SK-N-MC (cell line): Measurements from ENCODE around the gene LYRM4.
A peak's percentile ranks its signal among the peaks of the same experiment; 100 is the strongest.

Experiments
- DNase-seq: peaks from one replicate; pipeline ENCODE4 v3.0.0-alpha.2; 2011; ENCODE audit warnings: low read depth, low spot score
- H3K27ac ChIP-seq: fragments of 200-600 bp; sonication (generic); 2 replicates; pipeline ENCODE4 v1.5.1; 2016; ENCODE audit warnings: mixed run types
- H3K36me3 ChIP-seq: fragments of 200-600 bp; sonication (generic); 2 replicates; pipeline ENCODE4 v1.6.1; 2017; ENCODE audit warnings: antibody characterized with exemption, low read length, mixed read lengths; ENCODE audit not compliant: insufficient read depth
- H3K4me3 ChIP-seq: fragments of 200-600 bp; sonication (generic); 2 replicates; pipeline ENCODE4 v1.5.1; 2016
- H3K9ac ChIP-seq: fragments of 200-600 bp; sonication (generic); 2 replicates; pipeline ENCODE4 v1.8.0; 2017; ENCODE audit warnings: mixed run types, mixed read lengths; ENCODE audit not compliant: insufficient read length
- H3K9me3 ChIP-seq: fragments of 200-600 bp; sonication (generic); 2 replicates; pipeline ENCODE4 v1.6.1; 2017; ENCODE audit warnings: low read depth, mild to moderate bottlenecking, antibody characterized with exemption, low read length, moderate library complexity, mixed read lengths
- EZH2 ChIP-seq: fragments of 200-600 bp; sonication (generic); IDR thresholded peaks from one replicate; pipeline ENCODE4 v1.6.1; 2017; ENCODE audit warnings: antibody characterized with exemption
- FOXP2 ChIP-seq: optimal IDR thresholded peaks from 2 replicates; pipeline ENCODE3; 2011; ENCODE audit warnings: mild to moderate bottlenecking, moderate library complexity; ENCODE audit not compliant: insufficient read depth; ENCODE audit errors: extremely low read length, control extremely low read depth
- POLR2AphosphoS5 ChIP-seq: IDR thresholded peaks from 2 replicates; pipeline ENCODE4 v1.6.1; 2012; ENCODE audit warnings: mild to moderate bottlenecking, low read depth, low read length, borderline replicate concordance

Gene LYRM4

DNA sequence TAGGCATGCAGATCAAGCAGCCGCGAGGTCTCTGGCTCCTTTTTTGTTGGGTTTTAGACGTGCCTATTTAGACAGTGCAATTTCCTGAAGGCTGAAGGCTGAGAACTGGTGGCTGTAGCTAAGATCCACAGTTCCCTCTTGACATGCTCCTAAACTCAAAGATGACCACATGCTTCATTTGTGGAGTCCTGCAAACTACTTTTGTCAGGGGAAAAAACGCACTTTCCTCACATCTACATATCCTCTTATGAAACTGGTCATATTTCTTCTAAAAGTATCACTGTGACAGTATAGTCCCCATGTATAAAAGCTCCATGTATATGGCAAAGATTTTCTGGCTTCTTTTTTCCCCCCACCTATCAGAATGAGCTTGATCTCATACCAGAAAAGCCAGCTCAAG, 30.7 kb downstream of the LYRM4 start:
- no peak for TF ChIP-seq POLR2AphosphoS5
- no peak for TF ChIP-seq EZH2
- no peak for TF ChIP-seq FOXP2

DNA sequence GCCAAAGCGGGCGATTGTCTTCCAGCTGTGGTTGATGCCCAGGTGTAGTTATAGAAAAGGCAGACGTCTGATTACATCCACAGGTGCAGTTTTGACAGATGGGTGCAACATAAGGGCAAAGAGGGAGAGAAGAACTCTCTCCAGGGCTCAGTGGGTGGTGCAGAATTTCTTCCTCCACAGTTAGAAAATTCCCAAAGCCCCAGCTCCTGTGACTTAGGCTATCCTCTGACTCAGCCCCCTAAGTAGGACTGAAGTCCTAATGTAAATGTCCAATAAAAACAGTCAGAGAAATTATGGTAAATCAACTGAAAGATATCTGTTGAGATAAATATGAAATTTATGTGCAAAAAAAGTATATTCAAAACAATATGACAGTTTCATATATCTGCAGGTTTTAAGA, 31.4 kb downstream of the LYRM4 start:
- no peak for DNase-seq
- Histone ChIP-seq H3K27ac (no peak overlapping the region), H3K36me3 (no peaks in the 10 kb centered on the region; the same call in 1 of the 2 replicates), H3K9me3 (no peaks in the 10 kb centered on the region), H3K9ac (no peak overlapping the region), H3K4me3 (no peak overlapping the region)
- TF ChIP-seq FOXP2 (no peak), POLR2AphosphoS5 (no peak), EZH2 (no peak)

More for the DNA sequence above, 30.7 kb downstream of the LYRM4 start:
- H3K9me3 ChIP-seq = no peaks in the 10 kb centered on the region
- H3K27ac ChIP-seq = no peak overlapping the region
- DNase-seq = no peak
- H3K4me3 ChIP-seq = no peak overlapping the region
- H3K36me3 ChIP-seq = peaks cover 3% of the 10 kb centered on the region
- no peak overlapping the region for H3K9ac ChIP-seq

DNA sequence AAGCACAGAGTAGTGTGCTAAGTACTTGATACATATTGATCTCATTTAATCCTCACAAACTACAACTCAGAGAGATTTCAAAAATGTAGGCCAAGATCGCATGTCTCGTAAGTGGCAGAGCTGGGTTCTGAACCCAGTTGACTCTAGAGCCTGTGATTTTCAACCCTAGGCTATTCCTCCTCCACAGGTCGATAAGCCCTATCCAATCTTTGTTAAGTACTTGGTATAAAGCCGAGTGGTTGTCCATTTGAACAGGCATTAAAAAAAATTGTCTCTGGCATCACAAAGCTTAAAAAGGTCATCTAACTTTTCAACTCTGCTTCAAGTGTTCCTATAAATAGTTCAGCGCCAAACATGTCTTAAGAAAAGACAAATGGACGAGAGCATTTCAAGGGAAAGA, 37.4 kb downstream of the LYRM4 start:
- DNase-seq = no peak
- H3K9me3 ChIP-seq = no peaks in the 10 kb centered on the region
- TF ChIP-seq EZH2 = no peak
- no peak for TF ChIP-seq FOXP2
- TF ChIP-seq POLR2AphosphoS5 = no peak
- H3K4me3 ChIP-seq = no peak overlapping the region
- H3K9ac ChIP-seq = no peak overlapping the region
- H3K27ac ChIP-seq = no peak overlapping the region
- peaks cover 5% of the 10 kb centered on the region for H3K36me3 ChIP-seq

DNA sequence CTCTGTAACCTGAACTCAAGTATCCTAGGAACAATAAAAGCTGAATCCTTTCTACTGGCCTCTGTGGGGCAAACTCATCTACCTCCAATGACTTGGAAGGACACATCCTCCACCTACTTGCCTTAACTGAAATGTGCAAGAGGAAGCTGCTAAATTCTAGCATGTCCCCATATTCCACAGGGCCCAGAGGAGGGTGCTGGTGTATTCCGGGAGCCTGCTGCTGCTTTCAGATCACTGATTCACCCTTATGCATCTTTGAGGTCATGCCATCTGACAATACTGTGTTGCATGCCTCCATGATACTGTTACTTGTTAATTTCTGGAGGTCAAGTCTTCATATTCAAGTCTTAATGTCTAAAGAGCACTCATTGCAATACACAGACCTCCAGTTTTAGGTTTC, 40.3 kb downstream of the LYRM4 start:
- no peak overlapping the region for H3K27ac ChIP-seq
- no peak overlapping the region for H3K4me3 ChIP-seq
- H3K9me3 ChIP-seq = no peaks in the 10 kb centered on the region
- DNase-seq = no peak
- no peak overlapping the region for H3K9ac ChIP-seq
- H3K36me3 ChIP-seq = peaks cover 11% of the 10 kb centered on the region
- TF ChIP-seq FOXP2 (no peak), POLR2AphosphoS5 (no peak), EZH2 (no peak)

DNA sequence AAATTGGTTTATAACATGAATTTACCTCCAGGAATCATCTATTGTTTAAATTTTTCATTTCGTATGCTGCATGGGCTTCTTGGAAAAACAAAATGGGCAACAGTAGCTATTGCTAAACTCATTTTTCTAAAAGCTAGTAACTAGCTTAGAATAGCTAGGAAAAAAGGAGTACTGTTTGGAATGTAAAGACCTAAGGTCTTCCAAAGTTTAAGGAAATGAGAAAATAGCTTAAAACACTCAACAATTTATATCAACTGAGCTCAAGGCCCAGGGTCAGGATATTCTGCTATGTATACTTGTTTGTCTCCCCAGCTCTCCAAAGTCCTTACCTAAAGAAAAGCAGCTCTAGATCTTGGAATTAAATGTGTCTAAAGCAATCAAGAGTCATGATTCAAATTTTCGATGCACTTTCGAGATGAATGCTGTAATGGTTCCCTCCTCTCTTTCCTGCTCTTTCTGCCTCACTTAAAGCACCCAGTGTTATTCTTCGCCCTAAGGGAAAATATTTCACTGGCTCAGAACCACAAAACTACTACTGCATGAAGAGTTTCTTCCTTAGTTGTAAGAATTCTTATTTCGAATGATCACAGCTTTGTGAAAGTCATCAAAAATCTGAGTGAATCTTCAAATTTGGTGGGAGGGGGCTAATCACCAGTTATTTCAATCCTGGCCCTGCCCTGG, 41.6 kb downstream of the LYRM4 start:
- Histone ChIP-seq H3K36me3 (peaks cover 11% of the 10 kb centered on the region), H3K9me3 (no peaks in the 10 kb centered on the region), H3K4me3 (peak overlapping the region; percentile 66), H3K27ac (peak overlapping the region; percentile 92), H3K9ac (peak overlapping the region; percentile 43)
- DNase-seq = peak; percentile 68
- no peak for TF ChIP-seq FOXP2
- no peak for TF ChIP-seq EZH2
- no peak for TF ChIP-seq POLR2AphosphoS5

DNA sequence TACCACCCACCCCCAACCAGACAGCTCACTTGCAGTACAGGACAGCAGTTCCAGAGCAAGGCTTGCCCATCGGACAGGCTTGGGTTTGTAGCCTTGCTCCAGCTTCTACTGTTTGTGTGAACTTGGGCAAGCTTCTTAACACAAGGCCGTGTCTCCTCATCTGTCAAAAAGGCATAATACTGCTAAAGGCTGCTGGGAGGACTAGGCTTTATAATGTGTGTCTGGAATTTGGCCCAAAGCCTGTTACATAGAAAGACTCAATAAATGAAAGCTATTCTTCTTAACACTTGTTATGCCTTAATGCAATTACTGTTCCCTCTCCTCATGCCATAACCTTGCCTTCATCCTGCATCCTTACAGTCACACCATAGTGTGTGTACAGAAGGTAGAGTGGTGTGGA, 43.4 kb downstream of the LYRM4 start:
- no peak overlapping the region for H3K9ac ChIP-seq
- peaks cover 20% of the 10 kb centered on the region for H3K36me3 ChIP-seq
- no peak for TF ChIP-seq POLR2AphosphoS5
- TF ChIP-seq FOXP2 = no peak
- no peak for TF ChIP-seq EZH2
- no peak overlapping the region for H3K4me3 ChIP-seq
- H3K9me3 ChIP-seq = no peaks in the 10 kb centered on the region
- H3K27ac ChIP-seq = no peak overlapping the region
- no peak for DNase-seq

DNA sequence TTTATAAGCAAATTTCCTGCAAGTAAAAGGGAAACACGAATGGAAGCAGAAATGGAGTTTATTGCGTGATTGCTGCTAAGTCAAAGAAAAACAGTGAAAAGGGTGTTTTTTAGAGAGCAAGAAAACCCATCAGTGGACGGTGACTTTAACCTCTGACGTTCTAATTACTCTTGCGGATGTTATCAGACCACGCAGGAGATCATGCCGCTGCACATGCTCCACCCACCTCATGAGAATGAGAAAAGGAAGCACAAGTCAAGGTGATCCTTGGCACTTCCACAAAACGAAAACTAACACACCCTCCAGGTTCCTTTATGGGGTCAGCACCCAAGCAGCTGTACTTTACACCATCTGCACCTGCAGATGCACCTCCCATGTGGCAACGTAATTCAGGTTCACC, 45.0 kb downstream of the LYRM4 start:
- H3K36me3 ChIP-seq = peaks cover 21% of the 10 kb centered on the region
- no peaks in the 10 kb centered on the region for H3K9me3 ChIP-seq
- peak overlapping the region; percentile 86 for H3K27ac ChIP-seq
- no peak overlapping the region for H3K9ac ChIP-seq
- TF ChIP-seq FOXP2 (no peak), POLR2AphosphoS5 (no peak), EZH2 (no peak)
- DNase-seq = no peak
- H3K4me3 ChIP-seq = no peak overlapping the region

DNA sequence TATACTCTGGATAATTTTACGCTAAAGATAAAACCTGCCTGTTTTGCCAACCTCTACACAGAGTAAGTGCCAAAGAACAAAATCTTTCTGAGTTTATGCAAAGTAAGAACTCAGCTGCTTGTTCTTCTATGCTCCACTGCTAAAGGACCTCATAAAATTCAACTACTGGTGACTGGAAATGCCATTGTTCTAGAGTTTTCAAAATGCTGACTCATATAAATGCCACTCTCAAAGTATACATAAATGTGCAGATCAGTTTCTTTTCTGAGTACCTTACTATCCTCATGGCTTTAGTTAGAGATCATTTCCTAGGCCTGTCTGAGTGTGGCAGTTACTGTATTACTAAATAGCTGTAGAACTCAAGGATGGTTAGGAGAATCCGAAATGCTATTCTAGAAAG, 45.6 kb downstream of the LYRM4 start:
- Histone ChIP-seq H3K27ac (peak overlapping the region; percentile 86), H3K36me3 (peaks cover 21% of the 10 kb centered on the region)
- no peak for TF ChIP-seq FOXP2
- TF ChIP-seq POLR2AphosphoS5 = no peak
- TF ChIP-seq EZH2 = no peak

More for the DNA sequence above, 45.6 kb downstream of the LYRM4 start:
- no peak for DNase-seq
- Histone ChIP-seq H3K9ac (no peak overlapping the region), H3K4me3 (peak overlapping the region; percentile 47), H3K9me3 (no peaks in the 10 kb centered on the region)
